ENCODE data around the gene CLASP2. TPM values are rescaled to one million over a fixed set of nuclear protein-coding genes. Genes with fewer than 3 reads are reported as not detected.

Gene CLASP2
- total and polyA plus RNA-seq, 9 donors = 14.5 to 71.2 (median 66.0) TPM

DNA sequence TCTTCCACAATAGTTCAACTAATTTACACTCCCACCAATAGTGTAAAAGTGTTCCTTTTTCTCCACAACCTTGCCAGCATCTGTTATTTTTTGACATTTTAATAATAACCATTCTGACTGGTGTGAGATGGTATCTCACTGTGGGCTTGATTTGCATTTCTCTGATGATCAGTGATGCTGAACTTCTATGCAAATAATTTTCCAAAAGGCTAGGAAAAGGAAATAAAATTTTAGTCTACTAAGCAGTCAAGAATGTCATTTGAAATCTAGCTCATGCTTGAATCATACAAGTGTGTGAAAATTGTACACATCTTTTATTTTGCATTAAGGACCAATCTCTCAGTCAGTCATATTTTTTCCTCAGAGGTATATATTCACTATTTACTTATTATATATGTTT lies 176.1 kb downstream of the CLASP2 start:
- TF ChIP-seq, protein P1, sequence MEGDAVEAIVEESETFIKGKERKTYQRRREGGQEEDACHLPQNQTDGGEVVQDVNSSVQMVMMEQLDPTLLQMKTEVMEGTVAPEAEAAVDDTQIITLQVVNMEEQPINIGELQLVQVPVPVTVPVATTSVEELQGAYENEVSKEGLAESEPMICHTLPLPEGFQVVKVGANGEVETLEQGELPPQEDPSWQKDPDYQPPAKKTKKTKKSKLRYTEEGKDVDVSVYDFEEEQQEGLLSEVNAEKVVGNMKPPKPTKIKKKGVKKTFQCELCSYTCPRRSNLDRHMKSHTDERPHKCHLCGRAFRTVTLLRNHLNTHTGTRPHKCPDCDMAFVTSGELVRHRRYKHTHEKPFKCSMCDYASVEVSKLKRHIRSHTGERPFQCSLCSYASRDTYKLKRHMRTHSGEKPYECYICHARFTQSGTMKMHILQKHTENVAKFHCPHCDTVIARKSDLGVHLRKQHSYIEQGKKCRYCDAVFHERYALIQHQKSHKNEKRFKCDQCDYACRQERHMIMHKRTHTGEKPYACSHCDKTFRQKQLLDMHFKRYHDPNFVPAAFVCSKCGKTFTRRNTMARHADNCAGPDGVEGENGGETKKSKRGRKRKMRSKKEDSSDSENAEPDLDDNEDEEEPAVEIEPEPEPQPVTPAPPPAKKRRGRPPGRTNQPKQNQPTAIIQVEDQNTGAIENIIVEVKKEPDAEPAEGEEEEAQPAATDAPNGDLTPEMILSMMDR (IDR thresholded peaks at IDR 0.05) = no peak
- TF ChIP-seq POLR2A (IDR thresholded peaks at IDR 0.05) (no peak), EP300 (IDR thresholded peaks at IDR 0.05) (no peak)
- intact Hi-C loops (cut with DNase I) = no loop called here

DNA sequence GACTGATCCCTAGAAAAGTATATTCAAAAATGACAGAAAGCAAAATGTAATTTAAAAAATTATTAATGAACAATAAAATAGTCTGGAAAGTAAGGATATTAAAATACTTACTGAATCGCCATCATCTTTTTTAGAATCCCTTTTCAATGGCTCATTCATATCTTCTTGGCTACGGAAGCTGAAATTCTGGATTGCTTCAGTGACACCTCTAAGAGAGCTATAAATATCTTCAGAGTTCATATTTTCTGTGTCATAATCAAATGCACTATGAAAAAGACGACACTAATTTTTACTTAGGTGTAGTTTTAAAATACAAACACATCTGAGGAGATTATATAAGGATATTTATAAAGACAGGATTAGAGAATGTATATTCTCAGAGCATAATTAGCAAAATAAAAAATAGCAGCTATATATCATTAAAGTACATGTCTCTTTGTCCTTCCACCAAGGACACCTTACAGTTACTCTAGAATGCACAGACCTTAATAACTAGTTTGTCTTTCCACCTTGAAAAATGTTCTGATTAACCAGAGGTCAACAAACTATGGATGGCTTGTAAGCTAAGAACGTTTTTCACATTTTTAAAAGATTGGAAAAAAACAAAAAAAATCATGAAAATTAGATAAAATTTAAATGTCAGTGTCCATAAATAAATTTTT lies 179.2 kb downstream of the CLASP2 start:
- intact Hi-C loops (cut with DNase I) = no loop called here
- H3K36me3 ChIP-seq = no peaks in the 10 kb centered on the region
- 87 to 90% (median 88%) methylated on average over 4 of the region's 4 CpGs for WGBS, 3 donors
- H3K27me3 ChIP-seq = no peaks in the 10 kb centered on the region
- H3K4me3 ChIP-seq = no peak overlapping the region
- H3K4me1 ChIP-seq (ENCODE audit: insufficient read depth) = no peaks in the 10 kb centered on the region
- H3K9me3 ChIP-seq = no peaks in the 10 kb centered on the region
- H3K27ac ChIP-seq = no peak overlapping the region
- DNase-seq = no peak
- TF ChIP-seq, protein P1 (IDR thresholded peaks at IDR 0.05) = no peak

More for the DNA sequence above, 176.1 kb downstream of the CLASP2 start:
- no peaks in the 10 kb centered on the region for H3K27me3 ChIP-seq
- no peaks in the 10 kb centered on the region for H3K4me1 ChIP-seq (ENCODE audit: insufficient read depth)
- no peak overlapping the region for H3K27ac ChIP-seq
- no peak overlapping the region for H3K4me3 ChIP-seq
- H3K36me3 ChIP-seq = no peaks in the 10 kb centered on the region
- H3K9me3 ChIP-seq = no peaks in the 10 kb centered on the region
- DNase-seq = no peak

DNA sequence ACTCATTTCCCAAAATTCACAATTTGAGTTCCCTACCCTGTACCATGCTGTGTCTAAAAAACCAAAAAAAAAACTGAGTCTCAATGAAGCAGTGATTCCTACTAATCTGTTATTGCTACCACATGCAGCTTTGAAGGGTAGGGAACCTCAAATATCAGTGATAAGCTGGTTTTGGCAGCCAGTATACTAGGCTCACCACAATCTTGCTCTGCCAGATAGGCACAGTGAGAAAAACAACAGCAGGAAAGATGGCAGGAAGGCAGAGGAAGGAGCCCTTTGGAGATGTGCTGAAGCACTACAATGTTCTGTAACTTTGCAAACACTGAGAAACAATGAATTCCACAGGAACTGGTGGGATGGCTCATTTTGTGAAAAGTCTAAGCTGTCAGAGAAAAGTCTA lies 180.9 kb downstream of the CLASP2 start:
- no peak for DNase-seq
- Histone ChIP-seq H3K9me3 (no peaks in the 10 kb centered on the region), H3K36me3 (no peaks in the 10 kb centered on the region), H3K27ac (no peak overlapping the region), H3K27me3 (no peaks in the 10 kb centered on the region), H3K4me1 (ENCODE audit: insufficient read depth) (no peaks in the 10 kb centered on the region), H3K4me3 (no peak overlapping the region)
- intact Hi-C loops (cut with DNase I) = no loop called here
- TF ChIP-seq EP300 (IDR thresholded peaks at IDR 0.05) (no peak), POLR2A (IDR thresholded peaks at IDR 0.05) (no peak)
- TF ChIP-seq, protein P1 (IDR thresholded peaks at IDR 0.05) = no peak

DNA sequence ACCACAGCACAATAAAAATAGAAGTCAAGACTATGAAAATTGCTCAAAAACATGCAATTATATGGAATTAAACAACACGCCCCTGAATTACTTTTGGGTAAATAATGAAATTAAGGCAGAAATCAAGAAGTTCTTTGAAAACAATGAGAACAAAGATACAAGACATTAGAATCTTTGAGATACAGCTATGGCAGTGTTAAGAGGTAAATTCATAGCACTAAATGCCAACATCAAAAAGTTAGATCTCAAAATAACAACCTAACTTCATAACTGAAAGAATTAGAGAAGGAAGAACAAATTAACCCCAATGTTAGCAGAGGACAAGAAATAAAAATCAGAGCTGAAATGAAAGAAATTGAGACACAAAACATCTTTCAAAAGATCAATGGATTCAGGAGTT lies 191.3 kb downstream of the CLASP2 start:
- no peak for DNase-seq
- WGBS, 3 donors = 94 to 98% (median 96%) methylated on average over 1 of the region's 1 CpG
- intact Hi-C loops (cut with DNase I) = no loop called here
- H3K9me3 ChIP-seq = no peaks in the 10 kb centered on the region
- H3K4me3 ChIP-seq = no peak overlapping the region
- no peaks in the 10 kb centered on the region for H3K27me3 ChIP-seq
- TF ChIP-seq POLR2A (IDR thresholded peaks at IDR 0.05) (no peak), EP300 (IDR thresholded peaks at IDR 0.05) (no peak)
- TF ChIP-seq, protein P1 (IDR thresholded peaks at IDR 0.05) = no peak
- no peaks in the 10 kb centered on the region for H3K36me3 ChIP-seq
- no peak overlapping the region for H3K27ac ChIP-seq
- no peaks in the 10 kb centered on the region for H3K4me1 ChIP-seq (ENCODE audit: insufficient read depth)
